Thoracic aorta (tissue), 2 donors: Measurements from ENCODE around the gene CDK13. TPM values are rescaled to one million over a fixed set of nuclear protein-coding genes. Genes with fewer than 3 reads are reported as not detected.

Source experiments
- ATAC-seq: fragments of 150-250 bp; one replicate; pipeline ENCODE4 v1.8.0; 2017; ENCODE audit warnings: low read depth; ENCODE audit not compliant: insufficient number of reproducible peaks, low FRiP score
- DNase-seq: peaks from one replicate; pipeline ENCODE4 v3.0.0-alpha.2; 2020; ENCODE audit warnings: low spot score
- H3K27ac ChIP-seq, 2 donors: fragments of 200-600 bp; sonication (generic); 1 replicate in 1 of 2; 2 replicates in 1 of 2; pipeline ENCODE4 v1.5.1; 2016; ENCODE audit warnings: mild to moderate bottlenecking in 2 of 2, moderate library complexity in 2 of 2
- H3K27me3 ChIP-seq: fragments of 200-600 bp; sonication (generic); replicated peaks from 2 replicates; pipeline ENCODE4 v1.6.0; 2016; ENCODE audit warnings: mild to moderate bottlenecking; ENCODE audit not compliant: insufficient read depth
- H3K36me3 ChIP-seq: fragments of 200-600 bp; sonication (generic); one replicate; pipeline ENCODE4 v1.5.1; 2016
- H3K4me1 ChIP-seq, 2 donors: fragments of 200-600 bp; sonication (generic); 1 replicate in 1 of 2; 2 replicates in 1 of 2; pipeline versions ENCODE4 v1.5.1 to v1.6.0; 2016; ENCODE audit warnings: low read depth in 2 of 2, mild to moderate bottlenecking in 1 of 2; ENCODE audit not compliant: control insufficient read depth in 1 of 2
- H3K4me3 ChIP-seq: fragments of 200-600 bp; sonication (generic); 2 replicates; pipeline ENCODE4 v1.5.1; 2016; ENCODE audit warnings: mild to moderate bottlenecking
- H3K9me3 ChIP-seq: fragments of 200-600 bp; sonication (generic); 2 replicates; pipeline ENCODE4 v1.5.1; 2016
- CTCF ChIP-seq: fragments of 200-600 bp; sonication (generic); IDR thresholded peaks from one replicate; pipeline ENCODE4 v1.5.1; 2019; ENCODE audit warnings: antibody characterized with exemption
- total RNA-seq, 2 donors: library from RNA; depleted of rRNA; stranded (reverse); fragments of >200 nt; gene quantifications; one replicate each; pipeline versions ENCODE4 v1.1.0 to v1.2.3, GENCODE V29; 2016

CDK13 gene
- total RNA-seq, 2 donors from 2014 or later = 61.3 to 107 TPM

GRCh38 chr7:39934132-39934531 lies 15.9 kb upstream of the CDK13 start:
- TF ChIP-seq CTCF = no peak
- ATAC-seq = no peak
- Histone ChIP-seq H3K27ac (no peak overlapping the region), H3K36me3 (no peaks in the 10 kb centered on the region), H3K4me1 (no peaks in the 10 kb centered on the region), H3K27me3 (no peaks in the 10 kb centered on the region), H3K9me3 (no peaks in the 10 kb centered on the region), H3K4me3 (no peak overlapping the region)
- no peak for DNase-seq

- no peak for TF ChIP-seq CTCF
- DNase-seq (no peak), ATAC-seq (no peak)
- Histone ChIP-seq H3K4me1 (no peaks in the 10 kb centered on the region), H3K27me3 (no peaks in the 10 kb centered on the region), H3K9me3 (no peaks in the 10 kb centered on the region), H3K36me3 (no peaks in the 10 kb centered on the region), H3K27ac (no peak overlapping the region), H3K4me3 (no peak overlapping the region)
These were observed 13.3 kb upstream of the CDK13 start for GRCh38 chr7:39936761-39937160.

- Histone ChIP-seq H3K27me3 (no peaks in the 10 kb centered on the region), H3K9me3 (no peaks in the 10 kb centered on the region), H3K4me3 (no peak overlapping the region), H3K4me1 (no peaks in the 10 kb centered on the region), H3K27ac (no peak overlapping the region), H3K36me3 (no peaks in the 10 kb centered on the region)
- ATAC-seq = no peak
- TF ChIP-seq CTCF = no peak
- DNase-seq = no peak
These were observed 12.5 kb upstream of the CDK13 start for GRCh38 chr7:39937366-39938153.

- no peaks in the 10 kb centered on the region for H3K27me3 ChIP-seq
- H3K4me1 ChIP-seq = no peaks in the 10 kb centered on the region
- DNase-seq = no peak
- no peak overlapping the region for H3K4me3 ChIP-seq
- H3K9me3 ChIP-seq = no peaks in the 10 kb centered on the region
- H3K27ac ChIP-seq = no peak overlapping the region
- TF ChIP-seq CTCF = no peak
- H3K36me3 ChIP-seq = no peaks in the 10 kb centered on the region
- ATAC-seq = no peak
These were observed 7.2 kb upstream of the CDK13 start for GRCh38 chr7:39942883-39943282.

- ATAC-seq = no peak
- peaks cover 5 to 7% of the 10 kb centered on the region in 2 donors for H3K4me1 ChIP-seq
- H3K4me3 ChIP-seq = no peak overlapping the region
- no peaks in the 10 kb centered on the region for H3K27me3 ChIP-seq
- no peak for DNase-seq
- TF ChIP-seq CTCF = no peak
- no peaks in the 10 kb centered on the region for H3K9me3 ChIP-seq
- no peak overlapping the region for H3K27ac ChIP-seq
- no peaks in the 10 kb centered on the region for H3K36me3 ChIP-seq
These were observed 3.4 kb upstream of the CDK13 start for GRCh38 chr7:39946693-39947092.
